IPS DF 4.7 (cell line): ENCODE data around the gene PLEKHA8.

Source experiments
- DNase-seq: peaks from one replicate; pipeline ENCODE4 v3.0.0-alpha.2; 2013; ENCODE audit warnings: low spot score; ENCODE audit errors: extremely low read depth

Gene PLEKHA8

GRCh38 chr7:30028216-30028748 lies at the start of gene PLEKHA8:
TSS of gene PLEKHA8 (plus strand) at chr7:30028412. CDS start at chr7:30028763, 351 bp downstream.
- DNase-seq = no peak

GRCh38 chr7:29980151-29980550 lies 48.1 kb upstream of the PLEKHA8 start:
- no peak for DNase-seq

- no peak for DNase-seq
Measured at GRCh38 chr7:29987083-29987482, 41.1 kb upstream of the PLEKHA8 start.

- peak; percentile 19 for DNase-seq
Measured at GRCh38 chr7:29987811-29988317, 40.3 kb upstream of the PLEKHA8 start.

- peak; percentile 38 for DNase-seq
Measured at GRCh38 chr7:29988424-29989256, 39.6 kb upstream of the PLEKHA8 start.

- no peak for DNase-seq
Measured at GRCh38 chr7:29989257-29989995, 38.8 kb upstream of the PLEKHA8 start, which contains the start of gene SCRN1. TSS of gene SCRN1 (minus strand) at chr7:29989801. CDS start at chr7:29969067, 20,734 bp downstream.

GRCh38 chr7:29990931-29991330 lies 37.3 kb upstream of the PLEKHA8 start:
- DNase-seq = no peak

GRCh38 chr7:29991937-29992336 lies 36.3 kb upstream of the PLEKHA8 start:
- DNase-seq = no peak

GRCh38 chr7:29993140-29993539 lies 35.1 kb upstream of the PLEKHA8 start:
- no peak for DNase-seq

- no peak for DNase-seq
Measured at GRCh38 chr7:29995652-29996051, 32.6 kb upstream of the PLEKHA8 start.

- DNase-seq = no peak
Measured at GRCh38 chr7:29996321-29996720, 31.9 kb upstream of the PLEKHA8 start.

GRCh38 chr7:29998489-29998888 lies 29.7 kb upstream of the PLEKHA8 start:
- DNase-seq = no peak

- no peak for DNase-seq
Measured at GRCh38 chr7:30001998-30002397, 26.2 kb upstream of the PLEKHA8 start.

GRCh38 chr7:30003098-30003497 lies 25.1 kb upstream of the PLEKHA8 start:
- DNase-seq = no peak

GRCh38 chr7:30005464-30005863 lies 22.7 kb upstream of the PLEKHA8 start:
- DNase-seq = no peak

- DNase-seq = no peak
Measured at GRCh38 chr7:30010021-30010420, 18.2 kb upstream of the PLEKHA8 start.

GRCh38 chr7:30012757-30013156 lies 15.5 kb upstream of the PLEKHA8 start:
- DNase-seq = no peak

GRCh38 chr7:30018451-30018850 lies 9.8 kb upstream of the PLEKHA8 start:
- no peak for DNase-seq

GRCh38 chr7:30019387-30019786 lies 8.8 kb upstream of the PLEKHA8 start:
- no peak for DNase-seq

GRCh38 chr7:30019960-30020359 lies 8.3 kb upstream of the PLEKHA8 start:
- DNase-seq = no peak

- no peak for DNase-seq
Measured at GRCh38 chr7:30020535-30020934, 7.7 kb upstream of the PLEKHA8 start.

GRCh38 chr7:30022991-30023390 lies 5.2 kb upstream of the PLEKHA8 start:
- no peak for DNase-seq
